ENCODE measurements around the gene TSC1.

The TSC1 gene

GRCh38 chr9:132896264-132896663 is 48.2 kb downstream of the TSC1 start:
- Histone ChIP-seq H3K27ac (ENCODE audit: low read depth, low read length) (no peak overlapping the region), H3K27me3 (ENCODE audit: control insufficient read depth in 5 of 5, insufficient read depth in 4 of 5, low read length in 5 of 5) (no peaks in the 10 kb centered on the region), H3K36me3 (ENCODE audit: control insufficient read depth in 5 of 5, insufficient read depth in 5 of 5, low read length in 5 of 5) (peaks cover 23 to 92% (median 77%) of the 10 kb centered on the region in 5 donors), H3K9me3 (ENCODE audit: control insufficient read depth in 5 of 5, low read length in 5 of 5) (no peaks in the 10 kb centered on the region), H3K4me3 (ENCODE audit: low read depth in 1 of 5, low read length in 5 of 5) (no peak overlapping the region), H3K4me1 (ENCODE audit: control insufficient read depth in 5 of 5, insufficient read depth in 5 of 5, low read length in 5 of 5) (no peaks in the 10 kb centered on the region), H3K9ac (ENCODE audit: low read length in 5 of 5) (no peak overlapping the region)

GRCh38 chr9:132894862-132895835 is 49.3 kb downstream of the TSC1 start:
- Histone ChIP-seq H3K27ac (ENCODE audit: low read depth, low read length) (no peak overlapping the region), H3K4me3 (ENCODE audit: low read depth in 1 of 5, low read length in 5 of 5) (no peak overlapping the region), H3K9ac (ENCODE audit: low read length in 5 of 5) (no peak overlapping the region), H3K9me3 (ENCODE audit: control insufficient read depth in 5 of 5, low read length in 5 of 5) (no peaks in the 10 kb centered on the region), H3K36me3 (ENCODE audit: control insufficient read depth in 5 of 5, insufficient read depth in 5 of 5, low read length in 5 of 5) (peaks cover 20 to 81% (median 66%) of the 10 kb centered on the region in 5 donors), H3K4me1 (ENCODE audit: control insufficient read depth in 5 of 5, insufficient read depth in 5 of 5, low read length in 5 of 5) (no peaks in the 10 kb centered on the region), H3K27me3 (ENCODE audit: control insufficient read depth in 5 of 5, insufficient read depth in 4 of 5, low read length in 5 of 5) (no peaks in the 10 kb centered on the region)

- H3K27ac ChIP-seq (ENCODE audit: low read depth, low read length): no peak overlapping the region
- H3K9ac ChIP-seq (ENCODE audit: low read length in 5 of 5): no peak overlapping the region
- peaks cover 16 to 73% (median 58%) of the 10 kb centered on the region in 5 donors for H3K36me3 ChIP-seq (ENCODE audit: control insufficient read depth in 5 of 5, insufficient read depth in 5 of 5, low read length in 5 of 5)
- no peaks in the 10 kb centered on the region for H3K27me3 ChIP-seq (ENCODE audit: control insufficient read depth in 5 of 5, insufficient read depth in 4 of 5, low read length in 5 of 5)
- H3K4me3 ChIP-seq (ENCODE audit: low read depth in 1 of 5, low read length in 5 of 5): no peak overlapping the region
- H3K4me1 ChIP-seq (ENCODE audit: control insufficient read depth in 5 of 5, insufficient read depth in 5 of 5, low read length in 5 of 5): no peaks in the 10 kb centered on the region
- no peaks in the 10 kb centered on the region for H3K9me3 ChIP-seq (ENCODE audit: control insufficient read depth in 5 of 5, low read length in 5 of 5)
These were observed 50.1 kb downstream of the TSC1 start for GRCh38 chr9:132894346-132894745.

GRCh38 chr9:132892400-132892799 is 52.0 kb downstream of the TSC1 start:
- Histone ChIP-seq H3K27ac (ENCODE audit: low read depth, low read length) (no peak overlapping the region), H3K4me1 (ENCODE audit: control insufficient read depth in 5 of 5, insufficient read depth in 5 of 5, low read length in 5 of 5) (no peaks in the 10 kb centered on the region), H3K36me3 (ENCODE audit: control insufficient read depth in 5 of 5, insufficient read depth in 5 of 5, low read length in 5 of 5) (peaks cover 12 to 64% (median 48%) of the 10 kb centered on the region in 5 donors), H3K4me3 (ENCODE audit: low read depth in 1 of 5, low read length in 5 of 5) (no peak overlapping the region), H3K9me3 (ENCODE audit: control insufficient read depth in 5 of 5, low read length in 5 of 5) (no peaks in the 10 kb centered on the region), H3K9ac (ENCODE audit: low read length in 5 of 5) (no peak overlapping the region), H3K27me3 (ENCODE audit: control insufficient read depth in 5 of 5, insufficient read depth in 4 of 5, low read length in 5 of 5) (no peaks in the 10 kb centered on the region)

- no peak overlapping the region for H3K4me3 ChIP-seq (ENCODE audit: low read depth in 1 of 5, low read length in 5 of 5)
- H3K27me3 ChIP-seq (ENCODE audit: control insufficient read depth in 5 of 5, insufficient read depth in 4 of 5, low read length in 5 of 5): no peaks in the 10 kb centered on the region
- no peaks in the 10 kb centered on the region for H3K4me1 ChIP-seq (ENCODE audit: control insufficient read depth in 5 of 5, insufficient read depth in 5 of 5, low read length in 5 of 5)
- no peaks in the 10 kb centered on the region for H3K9me3 ChIP-seq (ENCODE audit: control insufficient read depth in 5 of 5, low read length in 5 of 5)
- peaks cover 6 to 30% (median 20%) of the 10 kb centered on the region in 5 donors for H3K36me3 ChIP-seq (ENCODE audit: control insufficient read depth in 5 of 5, insufficient read depth in 5 of 5, low read length in 5 of 5)
- H3K27ac ChIP-seq (ENCODE audit: low read depth, low read length): no peak overlapping the region
- H3K9ac ChIP-seq (ENCODE audit: low read length in 5 of 5): no peak overlapping the region
These were observed 56.3 kb downstream of the TSC1 start for GRCh38 chr9:132888151-132888550.

- H3K36me3 ChIP-seq (ENCODE audit: control insufficient read depth in 5 of 5, insufficient read depth in 5 of 5, low read length in 5 of 5): peaks cover 0 to 22% (median 16%) of the 10 kb centered on the region in 5 donors
These were observed 57.0 kb downstream of the TSC1 start for GRCh38 chr9:132887181-132888120.

GRCh38 chr9:132886334-132886725 is 58.1 kb downstream of the TSC1 start:
- Histone ChIP-seq H3K36me3 (ENCODE audit: control insufficient read depth in 5 of 5, insufficient read depth in 5 of 5, low read length in 5 of 5) (peaks cover 0 to 16% (median 11%) of the 10 kb centered on the region in 5 donors), H3K9me3 (ENCODE audit: control insufficient read depth in 5 of 5, low read length in 5 of 5) (no peaks in the 10 kb centered on the region), H3K4me3 (ENCODE audit: low read depth in 1 of 5, low read length in 5 of 5) (no peak overlapping the region)

More at GRCh38 chr9:132887181-132888120, 57.0 kb downstream of the TSC1 start:
- H3K4me3 ChIP-seq (ENCODE audit: low read depth in 1 of 5, low read length in 5 of 5): no peak overlapping the region
- H3K27ac ChIP-seq (ENCODE audit: low read depth, low read length): no peak overlapping the region
- H3K4me1 ChIP-seq (ENCODE audit: control insufficient read depth in 5 of 5, insufficient read depth in 5 of 5, low read length in 5 of 5): no peaks in the 10 kb centered on the region
- H3K9ac ChIP-seq (ENCODE audit: low read length in 5 of 5): no peak overlapping the region
- no peaks in the 10 kb centered on the region for H3K9me3 ChIP-seq (ENCODE audit: control insufficient read depth in 5 of 5, low read length in 5 of 5)
- no peaks in the 10 kb centered on the region for H3K27me3 ChIP-seq (ENCODE audit: control insufficient read depth in 5 of 5, insufficient read depth in 4 of 5, low read length in 5 of 5)

GRCh38 chr9:132885720-132886333 is 58.6 kb downstream of the TSC1 start:
- no peak overlapping the region for H3K4me3 ChIP-seq (ENCODE audit: low read depth in 1 of 5, low read length in 5 of 5)
- H3K27ac ChIP-seq (ENCODE audit: low read depth, low read length): no peak overlapping the region
- no peaks in the 10 kb centered on the region for H3K27me3 ChIP-seq (ENCODE audit: control insufficient read depth in 5 of 5, insufficient read depth in 4 of 5, low read length in 5 of 5)
- H3K36me3 ChIP-seq (ENCODE audit: control insufficient read depth in 5 of 5, insufficient read depth in 5 of 5, low read length in 5 of 5): peaks cover 0 to 16% (median 11%) of the 10 kb centered on the region in 5 donors
- no peaks in the 10 kb centered on the region for H3K4me1 ChIP-seq (ENCODE audit: control insufficient read depth in 5 of 5, insufficient read depth in 5 of 5, low read length in 5 of 5)
- H3K9me3 ChIP-seq (ENCODE audit: control insufficient read depth in 5 of 5, low read length in 5 of 5): no peaks in the 10 kb centered on the region
- H3K9ac ChIP-seq (ENCODE audit: low read length in 5 of 5): no peak overlapping the region

More at GRCh38 chr9:132886334-132886725, 58.1 kb downstream of the TSC1 start:
- no peaks in the 10 kb centered on the region for H3K27me3 ChIP-seq (ENCODE audit: control insufficient read depth in 5 of 5, insufficient read depth in 4 of 5, low read length in 5 of 5)
- no peak overlapping the region for H3K9ac ChIP-seq (ENCODE audit: low read length in 5 of 5)
- no peaks in the 10 kb centered on the region for H3K4me1 ChIP-seq (ENCODE audit: control insufficient read depth in 5 of 5, insufficient read depth in 5 of 5, low read length in 5 of 5)
- no peak overlapping the region for H3K27ac ChIP-seq (ENCODE audit: low read depth, low read length)

- H3K9me3 ChIP-seq (ENCODE audit: control insufficient read depth in 5 of 5, low read length in 5 of 5): no peaks in the 10 kb centered on the region
- H3K9ac ChIP-seq (ENCODE audit: low read length in 5 of 5): no peak overlapping the region
- no peaks in the 10 kb centered on the region for H3K27me3 ChIP-seq (ENCODE audit: control insufficient read depth in 5 of 5, insufficient read depth in 4 of 5, low read length in 5 of 5)
- H3K36me3 ChIP-seq (ENCODE audit: control insufficient read depth in 5 of 5, insufficient read depth in 5 of 5, low read length in 5 of 5): peaks cover 0 to 16% (median 9%) of the 10 kb centered on the region in 5 donors
- no peak overlapping the region for H3K27ac ChIP-seq (ENCODE audit: low read depth, low read length)
- no peak overlapping the region for H3K4me3 ChIP-seq (ENCODE audit: low read depth in 1 of 5, low read length in 5 of 5)
- peaks cover 0 to 8% (median 6%) of the 10 kb centered on the region in 5 donors for H3K4me1 ChIP-seq (ENCODE audit: control insufficient read depth in 5 of 5, insufficient read depth in 5 of 5, low read length in 5 of 5)
These were observed 60.8 kb downstream of the TSC1 start for GRCh38 chr9:132883349-132884294.
